Inferior parietal cortex (tissue), 1 donor: ENCODE results near the gene NLGN1.
"Not testable (repeated sequence)": the region's sequence is repeated elsewhere in the genome, so short reads cannot be mapped to it uniquely, and the experiment has no call there.

Source experiments
- DNase-seq: peaks from one replicate; pipeline ENCODE4 v3.0.0-alpha.2; 2016; ENCODE audit errors: extremely low spot score

NLGN1 gene

GRCh38 chr3:173429527-173429926, 32.0 kb downstream of the NLGN1 start:
- DNase-seq = no peak

GRCh38 chr3:173430576-173430975, 33.0 kb downstream of the NLGN1 start:
- DNase-seq = no peak

GRCh38 chr3:173439004-173439403, 41.5 kb downstream of the NLGN1 start:
- no peak for DNase-seq

GRCh38 chr3:173440514-173440913, 43.0 kb downstream of the NLGN1 start:
- DNase-seq = no peak

GRCh38 chr3:173451561-173451960, 54.0 kb downstream of the NLGN1 start:
- not testable (repeated sequence) for DNase-seq

- no peak for DNase-seq
These were observed 65.7 kb downstream of the NLGN1 start for GRCh38 chr3:173463250-173463649.

- no peak for DNase-seq
These were observed 67.6 kb downstream of the NLGN1 start for GRCh38 chr3:173465112-173465511.

- DNase-seq = no peak
These were observed 68.5 kb downstream of the NLGN1 start for GRCh38 chr3:173465898-173466678.

GRCh38 chr3:173467501-173467900, 70.0 kb downstream of the NLGN1 start:
- DNase-seq = no peak

- DNase-seq = no peak
These were observed 75.7 kb downstream of the NLGN1 start for GRCh38 chr3:173473237-173473636.

GRCh38 chr3:173479301-173479700, 81.8 kb downstream of the NLGN1 start:
- no peak for DNase-seq

- DNase-seq = no peak
These were observed 104.5 kb downstream of the NLGN1 start for GRCh38 chr3:173501931-173502489.

GRCh38 chr3:173502983-173503568, 105.5 kb downstream of the NLGN1 start:
- no peak for DNase-seq

GRCh38 chr3:173510565-173510964, 113.0 kb downstream of the NLGN1 start:
- peak; percentile 15 for DNase-seq

- no peak for DNase-seq
These were observed 115.6 kb downstream of the NLGN1 start for GRCh38 chr3:173513123-173513522.

GRCh38 chr3:173529062-173529711, 131.6 kb downstream of the NLGN1 start:
- no peak for DNase-seq

GRCh38 chr3:173531602-173532001, 134.1 kb downstream of the NLGN1 start:
- no peak for DNase-seq

GRCh38 chr3:173538410-173538809, 140.9 kb downstream of the NLGN1 start:
- DNase-seq = no peak

GRCh38 chr3:173545590-173545989, 148.0 kb downstream of the NLGN1 start:
- not testable (repeated sequence) for DNase-seq

- no peak for DNase-seq
These were observed 149.5 kb downstream of the NLGN1 start for GRCh38 chr3:173547070-173547469.

GRCh38 chr3:173548261-173548660, 150.7 kb downstream of the NLGN1 start:
- no peak for DNase-seq

- DNase-seq = no peak
These were observed 155.0 kb downstream of the NLGN1 start for GRCh38 chr3:173552526-173552925.
